ENCODE results near the gene CTIF.

- TF ChIP-seq, protein P1, sequence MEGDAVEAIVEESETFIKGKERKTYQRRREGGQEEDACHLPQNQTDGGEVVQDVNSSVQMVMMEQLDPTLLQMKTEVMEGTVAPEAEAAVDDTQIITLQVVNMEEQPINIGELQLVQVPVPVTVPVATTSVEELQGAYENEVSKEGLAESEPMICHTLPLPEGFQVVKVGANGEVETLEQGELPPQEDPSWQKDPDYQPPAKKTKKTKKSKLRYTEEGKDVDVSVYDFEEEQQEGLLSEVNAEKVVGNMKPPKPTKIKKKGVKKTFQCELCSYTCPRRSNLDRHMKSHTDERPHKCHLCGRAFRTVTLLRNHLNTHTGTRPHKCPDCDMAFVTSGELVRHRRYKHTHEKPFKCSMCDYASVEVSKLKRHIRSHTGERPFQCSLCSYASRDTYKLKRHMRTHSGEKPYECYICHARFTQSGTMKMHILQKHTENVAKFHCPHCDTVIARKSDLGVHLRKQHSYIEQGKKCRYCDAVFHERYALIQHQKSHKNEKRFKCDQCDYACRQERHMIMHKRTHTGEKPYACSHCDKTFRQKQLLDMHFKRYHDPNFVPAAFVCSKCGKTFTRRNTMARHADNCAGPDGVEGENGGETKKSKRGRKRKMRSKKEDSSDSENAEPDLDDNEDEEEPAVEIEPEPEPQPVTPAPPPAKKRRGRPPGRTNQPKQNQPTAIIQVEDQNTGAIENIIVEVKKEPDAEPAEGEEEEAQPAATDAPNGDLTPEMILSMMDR (IDR thresholded peaks at IDR 0.05): no peak
- TF ChIP-seq EP300 (IDR thresholded peaks at IDR 0.05) (no peak), POLR2A (IDR thresholded peaks at IDR 0.05) (no peak)
These were observed 38.3 kb upstream of the CTIF start for GRCh38 chr18:48500517-48500916.
